ENCODE data around the gene MITF. TPM values are rescaled to one million over a fixed set of nuclear protein-coding genes. Genes with fewer than 3 reads are reported as not detected.
"Not testable (repeated sequence)": the region's sequence is repeated elsewhere in the genome, so short reads cannot be mapped to it uniquely, and the experiment has no call there.

Gene MITF
- total RNA-seq, 1 donor: 30.2 TPM

DNA sequence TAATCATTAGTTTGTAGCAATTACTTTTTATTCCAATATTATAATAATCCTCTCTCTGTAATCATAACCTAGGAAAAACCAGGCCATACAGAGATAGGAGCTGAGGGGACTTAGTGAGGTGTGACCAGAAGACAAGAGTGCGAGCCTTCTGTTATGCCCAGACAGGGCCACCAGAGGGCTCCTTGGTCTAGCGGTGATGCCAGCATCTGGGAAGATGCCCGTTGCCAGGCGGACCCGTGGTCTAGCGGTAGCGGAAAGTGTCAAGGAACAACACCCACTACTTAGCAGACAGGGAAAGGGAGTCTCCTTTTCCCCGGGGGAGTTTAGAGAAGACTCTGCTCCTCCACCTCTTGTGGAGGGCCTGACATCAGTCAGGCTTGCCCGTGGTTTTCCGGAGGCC is 180.7 kb downstream of the MITF start:
- TF ChIP-seq, protein P1, sequence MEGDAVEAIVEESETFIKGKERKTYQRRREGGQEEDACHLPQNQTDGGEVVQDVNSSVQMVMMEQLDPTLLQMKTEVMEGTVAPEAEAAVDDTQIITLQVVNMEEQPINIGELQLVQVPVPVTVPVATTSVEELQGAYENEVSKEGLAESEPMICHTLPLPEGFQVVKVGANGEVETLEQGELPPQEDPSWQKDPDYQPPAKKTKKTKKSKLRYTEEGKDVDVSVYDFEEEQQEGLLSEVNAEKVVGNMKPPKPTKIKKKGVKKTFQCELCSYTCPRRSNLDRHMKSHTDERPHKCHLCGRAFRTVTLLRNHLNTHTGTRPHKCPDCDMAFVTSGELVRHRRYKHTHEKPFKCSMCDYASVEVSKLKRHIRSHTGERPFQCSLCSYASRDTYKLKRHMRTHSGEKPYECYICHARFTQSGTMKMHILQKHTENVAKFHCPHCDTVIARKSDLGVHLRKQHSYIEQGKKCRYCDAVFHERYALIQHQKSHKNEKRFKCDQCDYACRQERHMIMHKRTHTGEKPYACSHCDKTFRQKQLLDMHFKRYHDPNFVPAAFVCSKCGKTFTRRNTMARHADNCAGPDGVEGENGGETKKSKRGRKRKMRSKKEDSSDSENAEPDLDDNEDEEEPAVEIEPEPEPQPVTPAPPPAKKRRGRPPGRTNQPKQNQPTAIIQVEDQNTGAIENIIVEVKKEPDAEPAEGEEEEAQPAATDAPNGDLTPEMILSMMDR (IDR thresholded peaks at IDR 0.05; ENCODE audit: insufficient read depth, low read depth, low read length): peak; percentile 52
- not testable (repeated sequence) for H3K4me3 ChIP-seq (ENCODE audit: low read depth, low read length); DNase-seq (ENCODE audit: low read depth)

- no peak overlapping the region for H3K4me3 ChIP-seq (ENCODE audit: low read depth, low read length)
- DNase-seq (ENCODE audit: low read depth): no peak
- TF ChIP-seq, protein P1 (IDR thresholded peaks at IDR 0.05; ENCODE audit: insufficient read depth, low read depth, low read length): no peak
These were observed 182.4 kb downstream of the MITF start for GRCh38 chr3:69921651-69922050.

DNA sequence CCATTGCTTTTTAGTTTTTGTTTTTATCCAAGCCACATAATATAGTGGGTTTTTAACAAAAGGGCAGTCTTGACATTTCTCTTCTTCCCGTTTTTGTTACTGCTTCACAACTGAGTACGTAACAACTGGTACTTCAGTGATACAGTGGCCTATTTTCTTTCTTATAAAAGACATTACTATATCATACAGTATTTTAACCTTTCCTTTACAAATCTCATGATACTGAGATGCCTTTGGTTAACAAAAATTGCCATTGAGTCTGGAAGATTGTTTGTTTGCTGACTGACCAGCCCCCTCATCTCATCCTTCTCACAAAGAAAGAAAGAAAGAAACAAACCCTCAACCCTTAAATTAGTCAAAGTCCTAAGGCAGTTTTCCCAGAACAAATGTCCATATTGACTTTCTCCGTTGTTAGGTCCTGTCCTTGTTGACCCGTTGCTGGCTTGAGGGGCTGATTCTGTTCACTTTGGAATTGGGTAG is 183.3 kb downstream of the MITF start:
- TF ChIP-seq, protein P1 (IDR thresholded peaks at IDR 0.05; ENCODE audit: insufficient read depth, low read depth, low read length): no peak
- no peak overlapping the region for H3K4me3 ChIP-seq (ENCODE audit: low read depth, low read length)
- no peak for DNase-seq (ENCODE audit: low read depth)

- TF ChIP-seq, protein P1 (IDR thresholded peaks at IDR 0.05; ENCODE audit: insufficient read depth, low read depth, low read length): no peak
- DNase-seq (ENCODE audit: low read depth): peak; percentile 50
- no peak overlapping the region for H3K4me3 ChIP-seq (ENCODE audit: low read depth, low read length)
These were observed 186.2 kb downstream of the MITF start for GRCh38 chr3:69925506-69925905.

- no peak for DNase-seq (ENCODE audit: low read depth)
- TF ChIP-seq, protein P1 (IDR thresholded peaks at IDR 0.05; ENCODE audit: insufficient read depth, low read depth, low read length): no peak
- no peak overlapping the region for H3K4me3 ChIP-seq (ENCODE audit: low read depth, low read length)
These were observed 187.1 kb downstream of the MITF start for GRCh38 chr3:69926385-69926784.

DNA sequence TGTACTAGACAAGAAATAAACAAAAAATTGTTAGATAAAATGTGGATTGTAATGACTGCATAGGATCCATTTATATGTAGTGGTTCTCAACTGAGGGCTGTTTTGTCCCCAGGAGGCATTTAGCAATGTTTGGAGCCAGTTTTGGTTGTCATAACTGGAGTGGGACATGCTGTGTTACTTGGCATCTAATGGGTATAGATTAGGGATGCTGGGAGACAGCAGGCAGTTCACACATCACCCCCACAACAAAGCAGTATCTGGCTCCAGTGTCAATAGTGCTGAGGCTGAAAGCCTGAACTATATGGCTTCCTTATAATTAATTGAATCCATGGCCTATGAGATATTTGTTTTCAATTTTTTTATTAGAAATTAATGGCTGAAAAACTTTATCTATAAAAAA is 188.3 kb downstream of the MITF start:
- TF ChIP-seq, protein P1 (IDR thresholded peaks at IDR 0.05; ENCODE audit: insufficient read depth, low read depth, low read length): no peak
- no peak overlapping the region for H3K4me3 ChIP-seq (ENCODE audit: low read depth, low read length)
- no peak for DNase-seq (ENCODE audit: low read depth)

GRCh38 chr3:69929019-69929418 is 189.8 kb downstream of the MITF start:
- no peak for DNase-seq (ENCODE audit: low read depth)
- no peak overlapping the region for H3K4me3 ChIP-seq (ENCODE audit: low read depth, low read length)
- TF ChIP-seq, protein P1 (IDR thresholded peaks at IDR 0.05; ENCODE audit: insufficient read depth, low read depth, low read length): no peak

Measured in fibroblast of villous mesenchyme (primary cell).